CD4-positive, alpha-beta T cell treated with Interleukin-17A for 4 hours (primary cell): ENCODE results near the gene KHDRBS1.
"Not testable (repeated sequence)": the region's sequence is repeated elsewhere in the genome, so short reads cannot be mapped to it uniquely, and the experiment has no call there.

Source experiments
- DNase-seq: peaks from one replicate; pipeline ENCODE4 v3.0.0-alpha.2; 2020; ENCODE audit warnings: mixed read lengths

Gene KHDRBS1

DNA sequence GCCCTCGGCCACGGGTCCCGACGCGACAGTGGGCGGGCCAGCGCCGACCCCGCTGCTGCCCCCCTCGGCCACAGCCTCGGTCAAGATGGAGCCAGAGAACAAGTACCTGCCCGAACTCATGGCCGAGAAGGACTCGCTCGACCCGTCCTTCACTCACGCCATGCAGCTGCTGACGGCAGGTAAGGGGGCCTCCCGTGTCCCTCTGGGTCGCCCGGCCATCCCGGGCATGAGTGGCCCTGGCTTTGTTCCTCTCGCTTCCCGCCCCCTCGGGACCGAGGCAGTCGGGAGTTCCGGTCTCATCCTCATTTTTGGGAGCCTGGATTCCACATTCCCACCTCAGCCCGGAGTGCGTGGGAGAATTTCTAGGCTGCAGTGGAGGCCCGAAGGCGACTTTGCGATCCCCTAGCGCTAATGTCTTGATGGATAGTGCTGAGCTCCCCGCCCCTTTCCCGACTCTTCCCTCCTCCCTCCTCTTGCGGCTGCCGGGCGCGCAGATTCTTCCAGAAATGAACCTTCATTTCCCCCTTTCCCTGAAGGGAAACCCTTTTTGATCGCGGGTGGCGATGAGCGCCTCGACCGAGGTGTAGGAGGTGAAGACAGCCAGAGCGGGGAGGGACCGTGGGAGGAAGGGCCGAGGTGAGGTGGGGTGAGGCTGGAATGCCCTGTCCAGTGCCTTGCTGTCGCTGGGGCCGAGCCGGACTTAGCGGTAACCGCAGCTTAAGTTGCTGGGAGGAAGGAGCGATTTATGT is 705 bp downstream of the KHDRBS1 start:
- DNase-seq: peak; percentile 21

GRCh38 chr1:32014948-32015273 is 1.2 kb downstream of the KHDRBS1 start:
- no peak for DNase-seq

DNA sequence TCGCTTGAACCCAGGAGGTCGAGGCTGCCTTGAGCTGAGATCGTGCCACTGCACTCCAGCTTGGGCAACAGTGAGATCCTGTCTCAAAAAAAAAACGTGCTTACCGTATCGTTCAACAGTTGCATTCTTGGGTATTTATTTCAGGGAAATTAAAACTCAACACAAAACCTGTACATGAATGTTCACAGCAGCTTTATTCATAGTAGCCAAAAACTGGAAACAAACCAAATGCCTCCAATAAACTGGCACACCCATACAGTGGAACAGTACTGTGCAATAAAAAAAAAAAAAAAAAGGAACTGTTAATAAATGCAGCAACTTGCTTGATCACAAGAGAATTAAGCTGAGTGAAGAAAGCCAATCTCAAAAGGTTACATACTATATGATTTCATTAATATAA is 6.7 kb downstream of the KHDRBS1 start:
- no peak for DNase-seq

DNA sequence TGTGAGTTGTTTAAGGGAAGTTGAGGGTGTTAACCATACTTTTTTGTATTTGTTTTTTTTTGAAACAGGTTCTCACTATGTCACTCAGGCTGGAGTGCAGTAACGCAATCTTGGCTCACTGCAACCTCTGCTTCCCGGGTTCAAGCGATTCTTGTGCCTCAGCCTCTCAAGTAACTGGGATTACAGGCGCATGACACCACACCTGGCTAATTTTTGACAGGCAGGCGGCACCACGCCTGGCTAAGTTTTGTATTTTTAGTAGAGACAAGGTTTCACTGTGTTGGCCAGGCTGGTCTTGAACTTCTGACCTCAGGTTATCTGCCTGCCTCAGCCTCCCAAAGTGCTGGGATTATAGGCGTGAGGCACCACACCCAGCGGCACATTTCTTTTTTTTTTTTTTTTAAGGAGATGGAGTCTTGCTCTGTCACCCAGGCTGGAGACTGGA is 7.9 kb downstream of the KHDRBS1 start:
- DNase-seq: not testable (repeated sequence)

DNA sequence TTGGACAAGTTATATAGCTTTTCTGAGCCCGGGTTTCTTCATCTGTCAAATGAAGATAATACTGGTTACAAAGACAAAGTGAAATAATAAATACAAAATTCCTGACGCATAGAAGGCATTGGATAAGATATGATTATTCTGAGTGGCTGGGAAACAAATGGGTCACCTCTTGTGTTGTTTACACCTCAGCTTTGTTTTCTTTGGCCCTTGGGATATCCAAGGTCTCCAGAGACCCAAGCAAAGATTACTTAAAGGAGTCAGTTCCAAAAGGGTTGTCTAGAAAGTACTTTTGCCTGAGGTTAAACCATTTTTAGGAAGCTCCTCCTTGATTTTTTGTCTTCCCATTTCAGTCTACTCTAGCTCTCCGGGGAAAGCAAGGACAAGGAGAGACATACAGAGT is 9.7 kb downstream of the KHDRBS1 start:
- DNase-seq: no peak

DNA sequence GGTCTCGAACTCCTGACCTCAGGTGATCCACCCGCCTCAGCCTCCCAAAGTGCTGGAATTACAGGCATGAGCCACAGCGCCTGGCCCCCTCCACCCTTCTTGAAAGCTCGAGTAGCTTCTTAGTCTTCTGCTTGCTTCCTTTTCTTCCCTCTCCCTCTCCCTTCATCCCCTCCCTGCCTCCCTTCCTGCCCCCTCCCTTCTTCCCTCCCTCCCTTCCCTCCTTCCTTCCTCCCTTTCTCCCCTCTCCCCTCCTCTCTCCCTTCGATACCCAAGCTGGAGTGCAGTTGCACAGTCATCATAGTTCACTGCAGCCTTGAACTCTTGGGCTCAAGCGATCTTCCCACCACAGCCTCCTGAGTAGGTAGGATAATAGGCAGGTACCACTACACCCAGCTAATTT is 11.8 kb downstream of the KHDRBS1 start:
- no peak for DNase-seq

GRCh38 chr1:32028746-32029145 is 15.1 kb downstream of the KHDRBS1 start:
- no peak for DNase-seq

- no peak for DNase-seq
Measured at GRCh38 chr1:32031578-32032274, 18.1 kb downstream of the KHDRBS1 start.

- no peak for DNase-seq
Measured at GRCh38 chr1:32032275-32032615, 18.6 kb downstream of the KHDRBS1 start.

DNA sequence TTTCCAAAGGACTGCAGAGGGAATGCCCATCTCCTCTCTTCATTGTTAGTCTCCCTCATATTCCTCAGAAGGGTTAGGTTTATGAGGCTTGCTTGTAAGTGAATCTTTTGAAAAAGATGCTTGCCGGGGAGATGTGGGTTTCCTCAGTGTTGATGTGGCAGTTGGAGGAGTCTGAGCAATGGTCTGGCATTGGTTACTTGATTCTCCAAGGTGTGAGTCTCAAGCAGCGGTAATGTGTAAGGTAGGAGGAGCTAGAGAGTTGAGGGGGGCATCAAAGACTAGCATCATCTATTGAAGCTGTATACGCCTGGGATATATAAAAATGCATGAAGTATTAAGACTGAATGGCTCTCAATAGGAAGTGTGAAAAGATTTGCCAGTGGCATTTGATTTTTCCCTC is 21.5 kb downstream of the KHDRBS1 start:
- DNase-seq: no peak

DNA sequence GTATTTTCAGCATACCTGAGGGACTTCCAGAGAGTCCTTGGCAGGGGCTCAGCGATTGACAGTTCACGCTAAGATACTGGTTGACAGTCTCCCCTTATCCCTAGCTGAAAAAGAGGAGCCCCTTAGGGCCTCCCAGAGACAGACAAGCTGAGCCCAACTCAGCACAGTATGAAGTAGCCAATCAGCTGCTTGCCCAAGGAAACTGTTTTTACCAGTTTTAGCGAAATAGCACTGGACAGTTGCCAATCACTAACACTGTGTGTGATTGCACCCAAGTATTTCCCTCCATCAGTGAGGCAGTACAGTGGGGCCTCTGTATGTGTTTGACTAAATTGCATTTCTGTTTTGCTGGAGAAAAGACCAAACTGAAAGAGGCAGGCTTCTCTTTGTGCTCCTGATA is 27.0 kb downstream of the KHDRBS1 start:
- DNase-seq: no peak

GRCh38 chr1:32042330-32042729 is 28.7 kb downstream of the KHDRBS1 start:
- no peak for DNase-seq

- no peak for DNase-seq
Measured at GRCh38 chr1:32044234-32044633, 30.6 kb downstream of the KHDRBS1 start.

- no peak for DNase-seq
Measured at GRCh38 chr1:32045772-32046171, 32.1 kb downstream of the KHDRBS1 start.

DNA sequence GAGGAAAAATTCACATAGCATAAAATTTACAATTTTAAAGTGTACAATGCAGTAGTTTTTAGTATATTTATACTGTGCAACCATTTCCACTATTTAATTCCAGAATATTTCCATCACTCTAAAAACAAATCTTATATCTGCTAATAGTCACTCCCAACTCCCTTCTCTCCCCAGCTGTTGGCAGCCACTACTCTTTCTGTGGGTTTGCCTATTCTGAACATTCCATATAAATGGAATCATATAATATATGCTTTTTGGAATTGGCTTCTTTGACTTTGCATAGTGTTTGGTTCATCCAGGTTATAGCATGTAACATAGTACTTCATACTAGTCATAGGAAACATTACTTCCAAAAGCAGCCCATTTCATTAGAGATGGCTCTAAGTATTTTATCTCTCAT is 34.0 kb downstream of the KHDRBS1 start:
- no peak for DNase-seq

DNA sequence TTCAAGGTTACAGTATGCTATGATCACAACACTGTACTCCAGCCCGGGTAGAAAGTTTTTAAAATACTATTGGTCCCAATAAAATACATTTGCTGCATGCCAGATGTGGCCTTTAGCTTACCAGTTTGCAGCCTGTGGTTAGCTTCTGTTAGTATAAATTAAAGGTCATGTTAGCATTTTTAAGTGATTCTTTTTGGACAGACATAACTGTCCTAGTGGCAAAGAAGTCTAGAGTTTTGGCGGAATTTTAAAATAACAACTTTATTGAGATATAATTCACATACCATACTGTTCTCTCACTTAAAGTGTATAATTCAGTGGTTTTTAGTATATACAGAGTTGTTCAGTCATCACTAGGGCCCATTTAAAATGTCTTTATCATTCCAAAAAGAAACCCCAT is 34.8 kb downstream of the KHDRBS1 start:
- DNase-seq: no peak

DNA sequence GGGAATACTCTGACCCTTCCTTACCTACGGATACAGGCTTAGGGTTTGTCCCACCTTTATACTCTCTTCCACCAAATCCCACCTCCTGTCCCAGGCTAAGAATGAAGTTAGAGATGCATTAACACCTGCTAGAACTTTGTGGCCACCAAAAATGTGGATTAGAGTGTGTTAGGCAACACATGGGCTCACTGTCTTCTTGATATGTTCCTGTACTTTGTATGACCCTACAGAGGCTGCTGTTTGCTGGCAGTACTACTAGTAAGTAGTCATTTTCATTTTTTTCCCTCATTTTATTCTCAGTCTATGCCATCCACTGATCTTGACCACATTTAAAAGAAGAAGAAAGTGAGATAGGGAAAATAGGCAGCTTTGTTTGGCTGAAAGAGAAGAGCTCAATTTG is 38.0 kb downstream of the KHDRBS1 start:
- no peak for DNase-seq

GRCh38 chr1:32052887-32053286 is 39.2 kb downstream of the KHDRBS1 start:
- DNase-seq: no peak

GRCh38 chr1:32055416-32055815 is 41.7 kb downstream of the KHDRBS1 start:
- DNase-seq: no peak

- DNase-seq: no peak
Measured at GRCh38 chr1:32056598-32056997, 42.9 kb downstream of the KHDRBS1 start.

DNA sequence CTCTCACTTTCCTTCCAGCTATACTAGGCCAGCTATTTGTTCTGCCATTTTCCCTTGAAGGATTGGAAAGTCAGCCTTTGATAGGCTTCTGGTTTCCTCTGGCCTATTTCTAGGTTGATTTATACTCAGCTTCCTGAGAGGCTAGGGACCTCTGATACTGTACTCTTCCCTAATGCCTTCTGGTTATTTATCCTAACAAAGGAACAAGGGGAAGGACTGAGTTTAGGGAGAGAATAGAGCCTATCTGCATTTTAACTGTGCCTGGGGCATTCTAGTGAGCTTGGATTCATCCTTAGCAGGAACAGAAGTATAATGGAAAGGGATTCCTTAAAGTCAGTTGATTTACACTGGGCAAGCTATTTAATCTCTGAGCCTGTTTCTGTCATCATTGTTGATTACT is 47.2 kb downstream of the KHDRBS1 start:
- no peak for DNase-seq

GRCh38 chr1:32062867-32063230 is 49.2 kb downstream of the KHDRBS1 start:
- no peak for DNase-seq

DNA sequence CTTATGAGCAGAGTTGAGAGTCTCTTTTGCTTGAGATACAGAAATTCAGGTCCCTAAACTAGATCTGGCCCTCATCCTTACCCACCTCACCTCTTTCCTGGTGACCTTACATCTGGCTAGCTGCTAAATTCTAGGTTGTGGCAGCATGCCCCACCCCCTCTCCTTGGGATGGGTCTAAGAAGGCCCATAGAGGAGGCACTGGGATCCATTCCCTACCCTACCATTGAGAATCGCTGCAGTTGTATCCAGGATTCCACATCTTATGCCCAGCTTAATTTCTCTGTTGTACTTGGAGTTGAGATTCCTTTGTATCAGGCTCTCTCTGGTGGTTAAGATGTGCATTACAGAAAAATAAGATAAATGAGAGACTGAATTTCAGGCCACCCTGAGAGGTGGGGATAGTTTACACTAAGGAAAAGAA is 49.6 kb downstream of the KHDRBS1 start:
- DNase-seq: no peak

- not testable (repeated sequence) for DNase-seq
Measured at GRCh38 chr1:32065613-32066488, 52.2 kb downstream of the KHDRBS1 start.
